Cardiac fibroblast (primary cell): Measurements from ENCODE around the gene HMG20A.
"Not testable (repeated sequence)": the region's sequence is repeated elsewhere in the genome, so short reads cannot be mapped to it uniquely, and the experiment has no call there.

ENCODE experiments used
- DNase-seq, 2 donors: peaks; one replicate each; pipeline versions ENCODE4 v3.0.0 to v3.0.0-alpha.2; 2010; ENCODE audit warnings: low read depth in 2 of 2
- H3K4me3 ChIP-seq, 2 donors: replicated peaks in 1 of 2; 1 replicate in 1 of 2; 2 replicates in 1 of 2; pipeline ENCODE4 v1.5.1; 2011; ENCODE audit warnings: low read depth in 2 of 2, low read length in 2 of 2, mild to moderate bottlenecking in 2 of 2, moderate library complexity in 1 of 2
- TF ChIP-seq, protein P1 (sequence below): IDR thresholded peaks from one replicate; pipeline ENCODE4 v1.5.1; 2011; ENCODE audit warnings: low read depth, mild to moderate bottlenecking, low read length, inconsistent platforms

HMG20A gene

DNA sequence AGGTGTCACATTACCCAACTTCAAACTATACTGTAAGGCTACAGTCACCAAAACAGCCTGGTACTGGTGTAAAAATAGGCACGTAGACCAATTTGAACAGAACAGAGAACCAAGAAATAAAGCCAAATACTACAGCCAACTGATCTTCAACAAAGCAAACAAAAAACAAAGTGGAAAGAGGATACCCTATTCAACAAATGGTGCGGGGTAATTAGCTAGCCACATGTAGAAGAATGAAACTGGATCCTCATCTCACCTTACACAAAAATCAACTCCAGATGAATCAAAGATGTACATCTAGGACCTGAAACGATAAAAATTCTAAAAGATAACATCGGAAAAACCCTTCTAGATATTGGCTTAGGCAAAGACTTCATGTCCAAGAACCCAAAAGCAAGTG lies 13.8 kb upstream of the HMG20A start:
- TF ChIP-seq, protein P1, sequence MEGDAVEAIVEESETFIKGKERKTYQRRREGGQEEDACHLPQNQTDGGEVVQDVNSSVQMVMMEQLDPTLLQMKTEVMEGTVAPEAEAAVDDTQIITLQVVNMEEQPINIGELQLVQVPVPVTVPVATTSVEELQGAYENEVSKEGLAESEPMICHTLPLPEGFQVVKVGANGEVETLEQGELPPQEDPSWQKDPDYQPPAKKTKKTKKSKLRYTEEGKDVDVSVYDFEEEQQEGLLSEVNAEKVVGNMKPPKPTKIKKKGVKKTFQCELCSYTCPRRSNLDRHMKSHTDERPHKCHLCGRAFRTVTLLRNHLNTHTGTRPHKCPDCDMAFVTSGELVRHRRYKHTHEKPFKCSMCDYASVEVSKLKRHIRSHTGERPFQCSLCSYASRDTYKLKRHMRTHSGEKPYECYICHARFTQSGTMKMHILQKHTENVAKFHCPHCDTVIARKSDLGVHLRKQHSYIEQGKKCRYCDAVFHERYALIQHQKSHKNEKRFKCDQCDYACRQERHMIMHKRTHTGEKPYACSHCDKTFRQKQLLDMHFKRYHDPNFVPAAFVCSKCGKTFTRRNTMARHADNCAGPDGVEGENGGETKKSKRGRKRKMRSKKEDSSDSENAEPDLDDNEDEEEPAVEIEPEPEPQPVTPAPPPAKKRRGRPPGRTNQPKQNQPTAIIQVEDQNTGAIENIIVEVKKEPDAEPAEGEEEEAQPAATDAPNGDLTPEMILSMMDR = no peak
- no peak for DNase-seq
- no peak overlapping the region for H3K4me3 ChIP-seq

DNA sequence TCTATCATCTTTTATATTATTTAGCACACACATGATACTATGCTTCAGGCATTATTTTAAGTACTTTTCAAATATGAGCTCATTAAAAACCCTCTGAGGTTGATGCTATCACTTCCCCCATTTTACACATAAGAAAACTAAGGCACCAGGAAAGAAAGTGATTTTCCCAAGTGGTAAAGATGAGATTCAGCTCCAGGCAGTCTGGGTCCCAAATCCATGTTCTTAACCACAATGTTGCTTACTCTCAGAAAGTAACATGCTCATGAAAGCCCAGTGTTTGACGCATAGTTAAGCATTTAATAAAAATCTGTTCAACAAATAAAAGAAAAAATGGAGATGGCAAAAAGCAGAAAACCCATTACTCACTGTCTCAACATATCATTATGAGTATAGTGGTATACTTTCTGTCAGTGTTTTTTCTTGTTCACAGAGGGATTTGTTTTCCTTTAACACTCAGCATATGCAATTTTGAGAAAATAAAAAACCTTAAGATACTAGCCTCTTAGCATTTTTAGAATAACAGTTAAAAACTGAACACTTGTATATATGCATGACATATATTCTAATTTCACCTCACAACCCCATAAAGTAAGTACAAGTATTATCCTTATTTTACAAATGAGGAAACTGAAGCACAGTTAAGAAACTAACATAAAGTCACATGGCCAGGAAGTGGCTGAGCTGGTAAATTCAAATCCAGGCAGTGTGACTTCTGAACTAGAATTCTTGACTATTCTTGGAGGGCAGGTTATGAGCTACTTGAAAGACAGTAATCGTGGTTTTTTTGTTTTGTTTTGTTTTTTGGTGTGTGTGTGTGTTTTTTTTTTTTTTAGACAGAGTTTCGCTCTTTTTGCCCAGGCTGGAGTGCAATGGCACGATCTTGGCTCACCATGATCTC lies 11.2 kb upstream of the HMG20A start:
- TF ChIP-seq, protein P1 = no peak
- no peak overlapping the region for H3K4me3 ChIP-seq
- DNase-seq = peak; percentile 24 to 25

DNA sequence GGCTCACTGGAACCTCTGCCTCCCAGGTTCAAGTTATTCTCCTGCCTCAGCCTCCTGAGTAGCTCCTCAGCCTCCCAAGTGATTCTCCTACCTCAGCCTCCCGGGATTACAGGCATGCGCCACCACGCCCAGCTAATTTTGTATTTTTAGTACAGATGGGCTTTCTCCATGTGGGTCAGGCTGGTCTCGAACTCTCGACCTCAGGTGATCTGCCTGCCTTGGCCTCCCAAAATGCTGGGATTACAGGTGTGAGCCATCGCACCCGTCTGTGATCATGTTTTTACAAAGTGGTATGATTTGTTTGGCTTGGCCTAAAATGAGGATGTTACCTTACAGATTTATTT lies 10.6 kb upstream of the HMG20A start:
- not testable (repeated sequence) for H3K4me3 ChIP-seq

DNA sequence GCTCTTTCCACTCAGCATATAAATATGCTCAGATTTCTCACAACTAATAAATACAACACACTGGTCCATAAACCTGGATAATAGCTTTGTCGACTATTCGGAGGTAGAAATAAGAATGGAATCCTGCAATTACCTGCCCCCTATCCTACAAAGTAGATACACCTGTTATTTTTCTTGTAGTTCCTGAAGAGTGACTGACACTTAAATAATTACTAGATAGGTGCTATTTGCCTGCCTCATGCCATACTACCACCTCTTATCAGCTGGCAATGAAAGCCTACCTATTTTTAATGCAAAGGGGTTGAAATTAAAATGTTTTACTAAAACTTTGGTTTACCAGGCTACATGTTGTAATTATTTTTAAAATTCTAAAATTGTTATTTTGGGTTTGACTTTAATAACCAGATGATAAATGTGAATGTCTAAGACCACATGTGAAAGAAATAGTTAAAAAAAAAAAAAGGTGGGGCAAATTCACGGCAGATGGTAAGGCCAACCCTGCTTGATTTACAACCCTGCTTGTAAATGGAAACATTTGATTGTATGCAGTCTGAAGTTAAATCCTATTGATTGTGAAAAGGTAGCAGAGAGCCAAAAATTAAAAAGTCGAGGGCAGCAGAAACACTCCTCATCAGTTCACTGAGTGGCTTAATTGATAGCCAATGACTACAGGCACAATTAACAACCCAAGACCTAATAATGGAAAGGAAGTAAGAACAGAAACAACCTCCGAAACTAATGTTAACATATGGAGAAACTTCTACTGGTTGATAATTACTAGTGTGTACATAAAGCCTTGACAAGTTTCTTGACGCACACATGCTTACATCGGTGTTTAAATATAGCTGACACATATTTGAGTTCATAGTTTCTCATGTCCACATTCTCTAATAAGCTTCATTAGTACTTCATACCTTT lies 9.7 kb upstream of the HMG20A start:
- no peak overlapping the region for H3K4me3 ChIP-seq
- TF ChIP-seq, protein P1 = no peak
- DNase-seq = no peak

More for the DNA sequence above, 10.6 kb upstream of the HMG20A start:
- DNase-seq = not testable (repeated sequence)

DNA sequence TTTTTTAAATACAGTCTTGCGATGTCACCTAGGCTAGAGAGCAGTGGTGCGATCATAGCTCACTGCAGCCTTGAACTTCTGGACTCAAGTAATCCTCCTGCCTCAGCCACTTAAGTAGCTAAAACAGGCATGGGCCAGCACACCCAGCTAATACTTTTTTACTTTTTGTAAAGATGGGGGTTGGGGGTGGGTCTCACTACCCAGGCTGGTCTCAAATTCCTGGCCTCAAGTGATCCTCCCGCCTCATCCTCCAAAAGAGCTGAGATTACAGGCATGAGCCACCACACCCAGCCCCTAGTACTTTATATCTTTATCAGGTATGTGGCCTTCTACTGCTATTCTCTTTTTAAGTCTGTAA lies 9.1 kb upstream of the HMG20A start:
- TF ChIP-seq, protein P1 = no peak
- H3K4me3 ChIP-seq = no peak overlapping the region

DNA sequence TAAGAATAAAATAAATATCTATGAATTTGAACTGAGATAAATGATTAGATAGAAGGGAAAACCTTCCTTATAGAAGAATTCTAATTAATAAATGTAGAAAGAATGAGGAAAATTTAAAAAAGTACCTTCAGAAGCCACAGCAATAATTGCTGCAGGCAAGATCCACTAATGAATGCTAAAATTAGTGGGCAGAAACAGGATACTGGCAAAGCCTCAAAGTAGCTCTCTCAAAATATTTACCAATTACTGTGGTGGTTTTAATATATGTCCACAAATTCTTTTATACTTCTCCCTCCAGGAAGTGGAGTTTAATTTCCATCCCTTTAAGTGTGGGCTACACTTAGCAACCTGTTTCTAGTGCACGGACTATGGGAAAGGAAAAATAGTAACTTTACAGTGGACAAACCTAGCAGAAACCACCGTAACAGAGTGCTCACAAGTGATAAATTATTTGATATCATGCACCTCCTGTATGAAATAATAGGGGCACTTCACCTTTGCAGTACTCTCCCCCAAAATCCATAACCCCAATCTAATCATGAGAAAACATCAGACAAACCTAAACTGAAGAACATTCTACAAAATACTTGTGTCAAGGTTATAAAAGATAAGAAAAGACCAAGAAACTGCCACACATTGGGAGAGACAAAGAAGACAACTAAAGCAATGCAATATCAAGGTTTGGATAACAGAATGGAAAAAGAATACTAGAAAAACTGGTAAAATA lies 7.6 kb upstream of the HMG20A start:
- no peak for DNase-seq
- TF ChIP-seq, protein P1 = no peak
- H3K4me3 ChIP-seq = no peak overlapping the region

More for the DNA sequence above, 9.1 kb upstream of the HMG20A start:
- DNase-seq = no peak
